HG03064 (cell line): ENCODE results near the gene SLC25A28.
"Not testable (repeated sequence)": the region's sequence is repeated elsewhere in the genome, so short reads cannot be mapped to it uniquely, and the experiment has no call there.

Source experiments
- ATAC-seq: cut with Tn5 transposase; IDR thresholded peaks from one replicate; pipeline ENCODE4 v1.9.1; 2021; ENCODE audit warnings: low read depth; ENCODE audit not compliant: unreplicated experiment

SLC25A28 gene

GRCh38 chr10:99629625-99629978, 9.4 kb upstream of the SLC25A28 start:
- ATAC-seq, result no peak

- no peak for ATAC-seq
These were observed 8.8 kb upstream of the SLC25A28 start for GRCh38 chr10:99628923-99629624.

- ATAC-seq, result not testable (repeated sequence)
These were observed 4.9 kb upstream of the SLC25A28 start for GRCh38 chr10:99625124-99625523.

GRCh38 chr10:99623919-99624318, 3.7 kb upstream of the SLC25A28 start:
- no peak for ATAC-seq

- ATAC-seq, result no peak
These were observed 1.4 kb upstream of the SLC25A28 start for GRCh38 chr10:99621454-99622251.

GRCh38 chr10:99620711-99621453, 643 bp upstream of the SLC25A28 start:
- peak; percentile 81 for ATAC-seq

GRCh38 chr10:99619090-99619800, 994 bp downstream of the SLC25A28 start:
- no peak for ATAC-seq

GRCh38 chr10:99617696-99618095, 2.5 kb downstream of the SLC25A28 start:
- ATAC-seq, result no peak

- no peak for ATAC-seq
These were observed 4.8 kb downstream of the SLC25A28 start for GRCh38 chr10:99615426-99615825.

GRCh38 chr10:99612167-99612831, 7.9 kb downstream of the SLC25A28 start:
- no peak for ATAC-seq

- ATAC-seq, result no peak
These were observed 8.9 kb downstream of the SLC25A28 start for GRCh38 chr10:99611326-99611725.

- ATAC-seq, result no peak
These were observed 10.0 kb downstream of the SLC25A28 start for GRCh38 chr10:99610221-99610620.

- no peak for ATAC-seq
These were observed 11.1 kb downstream of the SLC25A28 start for GRCh38 chr10:99609186-99609585.

- ATAC-seq, result no peak
These were observed 14.9 kb downstream of the SLC25A28 start for GRCh38 chr10:99605351-99605750.

GRCh38 chr10:99604862-99605261, 15.4 kb downstream of the SLC25A28 start:
- no peak for ATAC-seq

GRCh38 chr10:99598781-99599509, 21.3 kb downstream of the SLC25A28 start:
- no peak for ATAC-seq

- ATAC-seq, result no peak
These were observed 22.2 kb downstream of the SLC25A28 start for GRCh38 chr10:99598011-99598410.

- ATAC-seq, result not testable (repeated sequence)
These were observed 23.5 kb downstream of the SLC25A28 start for GRCh38 chr10:99596708-99597107.

GRCh38 chr10:99595770-99596465, 24.3 kb downstream of the SLC25A28 start:
- ATAC-seq, result no peak
